ENCODE data around the gene COA3. TPM values are rescaled to one million over a fixed set of nuclear protein-coding genes. Genes with fewer than 3 reads are reported as not detected.
"Not testable (repeated sequence)": the region's sequence is repeated elsewhere in the genome, so short reads cannot be mapped to it uniquely, and the experiment has no call there.

Gene COA3
- polyA plus RNA-seq, 1 of the 3 experiments (the other 2 are of a cell fraction), result 103 TPM

DNA sequence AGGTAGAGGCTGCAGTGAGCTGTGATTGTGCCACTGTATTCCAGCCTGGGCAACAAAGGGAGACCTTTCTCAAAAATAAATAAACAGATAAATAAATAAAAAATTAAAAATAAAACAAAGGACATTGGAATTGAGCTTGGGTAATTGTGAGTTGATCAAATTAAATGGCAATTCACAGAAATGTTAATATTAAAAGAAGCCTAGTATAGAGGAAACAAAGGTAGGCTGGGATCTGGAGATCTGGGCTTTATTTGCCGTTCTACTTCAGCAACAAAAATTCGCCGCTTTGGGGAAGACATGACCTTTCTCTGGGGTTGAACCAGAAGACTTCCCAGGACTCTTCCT is 25.6 kb downstream of the COA3 start:
- 7% methylated on average over 3 of the region's 3 CpGs for WGBS (ENCODE audit: low lambda C conversion rate)
- POLR2A ChIA-PET, result interaction anchor here (0.6 to 1.9 kb wide), 8 partner anchors 9 to 496 kb away, joined by 3 to 17 read pairs (median 5); partner anchors contain the start of genes CNTD1, COA3, NAGLU and PSMC3IP

DNA sequence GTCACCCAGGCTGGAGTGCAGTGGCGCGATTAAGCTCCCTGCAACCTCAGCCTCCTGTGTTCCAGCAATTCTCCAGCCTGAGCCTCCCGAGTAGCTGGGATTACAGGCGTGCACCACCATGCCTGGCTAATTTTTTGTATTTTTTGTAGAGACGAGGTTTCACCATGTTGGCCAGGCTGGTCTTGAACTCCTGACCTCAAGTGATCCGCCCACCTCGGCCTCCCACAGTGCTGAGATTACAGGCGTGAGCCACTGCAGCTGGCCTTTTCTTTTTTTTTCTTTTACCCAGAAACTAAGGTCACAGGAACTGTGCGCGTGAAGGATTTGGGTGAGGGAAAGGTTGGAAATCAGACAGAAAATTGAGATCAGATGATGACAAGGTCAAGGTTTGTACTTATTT is 28.5 kb downstream of the COA3 start:
- H3K27ac ChIP-seq (ENCODE audit: low read depth in 2 of 2, low read length in 1 of 2); H3K36me3 ChIP-seq (replicated peaks in 1 of 2; ENCODE audit: control insufficient read depth in 1 of 2, insufficient read depth in 2 of 2, low read length in 1 of 2); H2AFZ ChIP-seq (ENCODE audit: low read depth); H4K20me1 ChIP-seq (ENCODE audit: insufficient read depth); H3K4me1 ChIP-seq (ENCODE audit: control insufficient read depth in 1 of 2, insufficient read depth in 2 of 2, low read depth in 1 of 2, low read length in 1 of 2); H3K9me2 ChIP-seq; DNase-seq; H3K9ac ChIP-seq; POLR2A ChIA-PET; H3K4me3 ChIP-seq (ENCODE audit: low read depth in 2 of 2, low read length in 1 of 2); H3K27me3 ChIP-seq (ENCODE audit: insufficient read depth); H3K4me2 ChIP-seq; H3K9me3 ChIP-seq: not testable (repeated sequence)
- CTCF ChIA-PET, result interaction anchor here (0.7 to 1.5 kb wide), 2 partner anchors 9 to 159 kb away, joined by 3 read pairs; partner anchors contain the start of gene RAMP2
- 94% methylated on average over 10 of the region's 10 CpGs for WGBS (ENCODE audit: low lambda C conversion rate)
- Histone ChIP-seq H3K79me2 (ENCODE audit: insufficient read depth) (peaks cover 23% of the 10 kb centered on the region), H3F3A (replicated peaks; ENCODE audit: insufficient read depth) (peaks cover 20% of the 10 kb centered on the region)

More for the DNA sequence above, 25.6 kb downstream of the COA3 start:
- Histone ChIP-seq H3K4me3 (ENCODE audit: low read depth in 2 of 2, low read length in 1 of 2) (peak overlapping the region; percentile 73 to 98), H3K9me3 (no peaks in the 10 kb centered on the region), H3K27me3 (ENCODE audit: insufficient read depth) (no peaks in the 10 kb centered on the region), H4K20me1 (ENCODE audit: insufficient read depth) (no peaks in the 10 kb centered on the region), H3K4me1 (ENCODE audit: control insufficient read depth in 1 of 2, insufficient read depth in 2 of 2, low read depth in 1 of 2, low read length in 1 of 2) (peaks cover 3 to 15% of the 10 kb centered on the region in 2 experiments; a peak in 2 of 4 replicates), H3K36me3 (replicated peaks in 1 of 2; ENCODE audit: control insufficient read depth in 1 of 2, insufficient read depth in 2 of 2, low read length in 1 of 2) (peaks cover 8 to 33% of the 10 kb centered on the region in 2 experiments), H3K79me2 (ENCODE audit: insufficient read depth) (peaks cover 32% of the 10 kb centered on the region), H2AFZ (ENCODE audit: low read depth) (peak overlapping the region; percentile 91; the same call in 1 of the 2 replicates), H3K27ac (ENCODE audit: low read depth in 2 of 2, low read length in 1 of 2) (peak overlapping the region; percentile 68 to 90), H3K9ac (peak overlapping the region; percentile 94), H3K9me2 (no peaks in the 10 kb centered on the region), H3K4me2 (peak overlapping the region; percentile 99), H3F3A (replicated peaks; ENCODE audit: insufficient read depth) (peaks cover 27% of the 10 kb centered on the region)
- CTCF ChIA-PET, result interaction anchor here (0.7 to 4.0 kb wide), 9 partner anchors 9 to 220 kb away, joined by 3 to 48 read pairs (median 3); partner anchors contain the start of genes BECN1, HSD17B1 and RAMP2
- no peak for DNase-seq
- TF ChIP-seq NRF1 (IDR thresholded peaks at IDR 0.05; ENCODE audit: low read depth, low read length), result no peak
- TF ChIP-seq, protein P1, sequence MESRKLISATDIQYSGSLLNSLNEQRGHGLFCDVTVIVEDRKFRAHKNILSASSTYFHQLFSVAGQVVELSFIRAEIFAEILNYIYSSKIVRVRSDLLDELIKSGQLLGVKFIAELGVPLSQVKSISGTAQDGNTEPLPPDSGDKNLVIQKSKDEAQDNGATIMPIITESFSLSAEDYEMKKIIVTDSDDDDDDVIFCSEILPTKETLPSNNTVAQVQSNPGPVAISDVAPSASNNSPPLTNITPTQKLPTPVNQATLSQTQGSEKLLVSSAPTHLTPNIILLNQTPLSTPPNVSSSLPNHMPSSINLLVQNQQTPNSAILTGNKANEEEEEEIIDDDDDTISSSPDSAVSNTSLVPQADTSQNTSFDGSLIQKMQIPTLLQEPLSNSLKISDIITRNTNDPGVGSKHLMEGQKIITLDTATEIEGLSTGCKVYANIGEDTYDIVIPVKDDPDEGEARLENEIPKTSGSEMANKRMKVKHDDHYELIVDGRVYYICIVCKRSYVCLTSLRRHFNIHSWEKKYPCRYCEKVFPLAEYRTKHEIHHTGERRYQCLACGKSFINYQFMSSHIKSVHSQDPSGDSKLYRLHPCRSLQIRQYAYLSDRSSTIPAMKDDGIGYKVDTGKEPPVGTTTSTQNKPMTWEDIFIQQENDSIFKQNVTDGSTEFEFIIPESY (IDR thresholded peaks at IDR 0.05; ENCODE audit: borderline replicate concordance, low read depth), result 0 out of 2 replicates have a peak, but pooled peaks have one; percentile 3

DNA sequence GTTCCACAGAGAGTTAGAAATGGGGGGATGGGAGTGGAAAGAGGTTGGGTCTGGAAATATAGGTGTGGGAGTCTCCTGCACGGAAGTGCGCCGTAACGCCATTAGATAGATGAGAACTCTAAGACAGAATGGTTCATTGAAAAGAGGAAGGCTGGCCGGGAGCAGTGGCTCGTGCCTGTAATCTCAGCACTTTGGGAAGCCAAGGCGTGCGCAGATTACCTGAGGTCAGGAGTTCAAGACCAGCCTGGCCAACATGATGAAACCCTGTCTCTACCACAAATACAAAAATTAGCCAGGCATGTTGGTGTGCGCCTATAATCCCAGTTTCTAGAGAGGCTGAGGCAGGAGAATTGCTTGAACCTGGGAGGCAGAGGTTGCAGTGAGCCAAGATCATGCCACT is 30.5 kb downstream of the COA3 start:
- CTCF ChIA-PET, result not testable (repeated sequence)

DNA sequence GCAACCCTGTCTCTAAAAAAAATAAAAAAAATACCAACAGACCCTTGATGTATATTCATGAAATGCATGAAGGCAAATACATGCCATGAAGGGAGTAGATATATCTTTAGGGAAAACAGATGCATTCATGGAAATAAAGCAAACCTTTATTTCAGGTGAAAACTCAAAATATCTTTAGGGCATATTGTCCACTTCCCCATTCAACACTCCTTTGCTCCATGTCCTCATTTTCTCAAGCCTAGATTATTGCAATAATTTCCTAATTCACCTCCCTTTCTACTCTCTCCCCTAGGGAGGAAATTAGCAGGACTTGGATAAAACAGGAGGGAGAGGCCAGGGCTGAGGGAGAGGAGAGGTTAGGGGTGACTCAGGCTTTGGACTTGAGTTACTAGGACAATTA is 31.0 kb downstream of the COA3 start:
- CTCF ChIA-PET, result interaction anchor here (1.2 kb wide), 1 partner anchor 57 kb away, joined by 3 read pairs; the partner anchor contains the start of gene BECN1
- no peaks in the 10 kb centered on the region for H3K79me2 ChIP-seq (ENCODE audit: insufficient read depth)
- no peak overlapping the region for H3K4me2 ChIP-seq
- no peaks in the 10 kb centered on the region for H3K9me3 ChIP-seq
- H3K27me3 ChIP-seq (ENCODE audit: insufficient read depth), result no peaks in the 10 kb centered on the region
- no peaks in the 10 kb centered on the region for H3K36me3 ChIP-seq (replicated peaks in 1 of 2; ENCODE audit: control insufficient read depth in 1 of 2, insufficient read depth in 2 of 2, low read length in 1 of 2)
- H3K4me1 ChIP-seq (ENCODE audit: control insufficient read depth in 1 of 2, insufficient read depth in 2 of 2, low read depth in 1 of 2, low read length in 1 of 2), result peaks cover 4 to 5% of the 10 kb centered on the region in 2 experiments; a peak in 2 of 4 replicates
- DNase-seq, result no peak
- H2AFZ ChIP-seq (ENCODE audit: low read depth), result no peak overlapping the region
- peaks cover 3% of the 10 kb centered on the region for H3F3A ChIP-seq (replicated peaks; ENCODE audit: insufficient read depth)
- H3K27ac ChIP-seq (ENCODE audit: low read depth in 2 of 2, low read length in 1 of 2), result no peak overlapping the region
- H3K9me2 ChIP-seq, result no peaks in the 10 kb centered on the region
- TF ChIP-seq SMC3 (IDR thresholded peaks at IDR 0.05; ENCODE audit: low read depth, low read length) (no peak), CHD2 (IDR thresholded peaks at IDR 0.05; ENCODE audit: low read length, partially characterized antibody) (no peak)
- TF ChIP-seq, protein P2, sequence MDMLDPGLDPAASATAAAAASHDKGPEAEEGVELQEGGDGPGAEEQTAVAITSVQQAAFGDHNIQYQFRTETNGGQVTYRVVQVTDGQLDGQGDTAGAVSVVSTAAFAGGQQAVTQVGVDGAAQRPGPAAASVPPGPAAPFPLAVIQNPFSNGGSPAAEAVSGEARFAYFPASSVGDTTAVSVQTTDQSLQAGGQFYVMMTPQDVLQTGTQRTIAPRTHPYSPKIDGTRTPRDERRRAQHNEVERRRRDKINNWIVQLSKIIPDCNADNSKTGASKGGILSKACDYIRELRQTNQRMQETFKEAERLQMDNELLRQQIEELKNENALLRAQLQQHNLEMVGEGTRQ (IDR thresholded peaks at IDR 0.05; ENCODE audit: borderline replicate concordance, low read depth, low read length), result no peak
- POLR2A ChIA-PET, result no interaction called here
- no peak overlapping the region for H3K4me3 ChIP-seq (ENCODE audit: low read depth in 2 of 2, low read length in 1 of 2)
- no peak overlapping the region for H3K9ac ChIP-seq
- no peaks in the 10 kb centered on the region for H4K20me1 ChIP-seq (ENCODE audit: insufficient read depth)

More for the DNA sequence above, 30.5 kb downstream of the COA3 start:
- DNase-seq; H3K9me2 ChIP-seq; H3K4me3 ChIP-seq (ENCODE audit: low read depth in 2 of 2, low read length in 1 of 2); H3K79me2 ChIP-seq (ENCODE audit: insufficient read depth); H3K4me2 ChIP-seq; H3K36me3 ChIP-seq (replicated peaks in 1 of 2; ENCODE audit: control insufficient read depth in 1 of 2, insufficient read depth in 2 of 2, low read length in 1 of 2); H3K27ac ChIP-seq (ENCODE audit: low read depth in 2 of 2, low read length in 1 of 2); POLR2A ChIA-PET; H3K4me1 ChIP-seq (ENCODE audit: control insufficient read depth in 1 of 2, insufficient read depth in 2 of 2, low read depth in 1 of 2, low read length in 1 of 2); H3K27me3 ChIP-seq (ENCODE audit: insufficient read depth); H3F3A ChIP-seq (replicated peaks; ENCODE audit: insufficient read depth); H3K9me3 ChIP-seq; H4K20me1 ChIP-seq (ENCODE audit: insufficient read depth); H3K9ac ChIP-seq; H2AFZ ChIP-seq (ENCODE audit: low read depth): not testable (repeated sequence)
- WGBS (ENCODE audit: low lambda C conversion rate), result 54% methylated on average over 9 of the region's 9 CpGs

Data from SK-N-SH (cell line).